Endothelial cell of umbilical vein (primary cell): ENCODE measurements around the gene HMG20A.

ENCODE experiments used
- EZH2 ChIP-seq: IDR thresholded peaks from 2 replicates; pipeline ENCODE4 v1.6.1; 2012; ENCODE audit warnings: borderline replicate concordance, low read depth, mild to moderate bottlenecking, moderate library complexity, low read length, inconsistent platforms; ENCODE audit not compliant: severe bottlenecking
- FOS ChIP-seq: IDR thresholded peaks from 2 replicates; pipeline ENCODE4 v1.6.1; 2011; ENCODE audit warnings: mild to moderate bottlenecking, low read length, moderate library complexity, borderline replicate concordance; ENCODE audit not compliant: insufficient read depth
- GATA2 ChIP-seq: IDR thresholded peaks from 2 replicates; pipeline ENCODE4 v1.7.0; 2011; ENCODE audit warnings: low read depth, mild to moderate bottlenecking, moderate library complexity, mixed read lengths, low read length; ENCODE audit not compliant: insufficient read length, insufficient read depth
- MAX ChIP-seq: IDR thresholded peaks from 2 replicates; pipeline ENCODE4 v1.6.1; 2011; ENCODE audit not compliant: insufficient read depth, insufficient read length
- MYC ChIP-seq: IDR thresholded peaks from one replicate; pipeline ENCODE4 v1.6.1; 2011; ENCODE audit warnings: mild to moderate bottlenecking, low read depth, low read length
- POLR2A ChIP-seq: IDR thresholded peaks from 2 replicates; pipeline ENCODE4 v1.6.1; 2012; ENCODE audit warnings: low read depth, mild to moderate bottlenecking, control low read depth, low read length
- POLR2AphosphoS5 ChIP-seq: IDR thresholded peaks from 2 replicates; pipeline ENCODE4 v1.6.1; 2012; ENCODE audit warnings: low read depth, mild to moderate bottlenecking, control low read depth, low read length, moderate library complexity; ENCODE audit not compliant: insufficient read depth
- TF ChIP-seq, protein P1 (sequence below), 2 donors: IDR thresholded peaks; 1 replicate in 1 of 2; 2 replicates in 1 of 2; pipeline ENCODE4 v1.5.1; 2011; ENCODE audit warnings: low read length in 2 of 2, mild to moderate bottlenecking in 2 of 2, moderate library complexity in 2 of 2, control low read depth in 1 of 2, inconsistent platforms in 1 of 2, low read depth in 1 of 2; ENCODE audit not compliant: insufficient read depth in 1 of 2; ENCODE audit errors: extremely low read depth in 1 of 2

- no peak for TF ChIP-seq POLR2AphosphoS5
- TF ChIP-seq, protein P1, sequence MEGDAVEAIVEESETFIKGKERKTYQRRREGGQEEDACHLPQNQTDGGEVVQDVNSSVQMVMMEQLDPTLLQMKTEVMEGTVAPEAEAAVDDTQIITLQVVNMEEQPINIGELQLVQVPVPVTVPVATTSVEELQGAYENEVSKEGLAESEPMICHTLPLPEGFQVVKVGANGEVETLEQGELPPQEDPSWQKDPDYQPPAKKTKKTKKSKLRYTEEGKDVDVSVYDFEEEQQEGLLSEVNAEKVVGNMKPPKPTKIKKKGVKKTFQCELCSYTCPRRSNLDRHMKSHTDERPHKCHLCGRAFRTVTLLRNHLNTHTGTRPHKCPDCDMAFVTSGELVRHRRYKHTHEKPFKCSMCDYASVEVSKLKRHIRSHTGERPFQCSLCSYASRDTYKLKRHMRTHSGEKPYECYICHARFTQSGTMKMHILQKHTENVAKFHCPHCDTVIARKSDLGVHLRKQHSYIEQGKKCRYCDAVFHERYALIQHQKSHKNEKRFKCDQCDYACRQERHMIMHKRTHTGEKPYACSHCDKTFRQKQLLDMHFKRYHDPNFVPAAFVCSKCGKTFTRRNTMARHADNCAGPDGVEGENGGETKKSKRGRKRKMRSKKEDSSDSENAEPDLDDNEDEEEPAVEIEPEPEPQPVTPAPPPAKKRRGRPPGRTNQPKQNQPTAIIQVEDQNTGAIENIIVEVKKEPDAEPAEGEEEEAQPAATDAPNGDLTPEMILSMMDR (IDR thresholded peaks at IDR 0.05; ENCODE audit: extremely low read depth in 1 of 2, insufficient read depth in 1 of 2, low read depth in 1 of 2, low read length in 2 of 2) = no peak
- TF ChIP-seq POLR2A = no peak
- TF ChIP-seq MAX = no peak
- no peak for TF ChIP-seq EZH2
- no peak for TF ChIP-seq MYC
- no peak for TF ChIP-seq FOS
- no peak for TF ChIP-seq GATA2
Measured at GRCh38 chr15:77412972-77413698, 7.6 kb upstream of the HMG20A start.
